LNCAP (cell line): ENCODE data around the gene PCNX3.

ENCODE experiments used
- CTCF ChIP-seq: fragments of 450-650 bp; IDR thresholded peaks from 2 replicates; pipeline ENCODE4 v1.5.1; 2017; ENCODE audit warnings: mild to moderate bottlenecking

PCNX3 gene

GRCh38 chr11:65577756-65578109 lies 37.8 kb upstream of the PCNX3 start:
- no peak for TF ChIP-seq CTCF

- TF ChIP-seq CTCF = no peak
Measured at GRCh38 chr11:65578134-65578533, 37.4 kb upstream of the PCNX3 start.

- no peak for TF ChIP-seq CTCF
Measured at GRCh38 chr11:65578667-65579066, 36.9 kb upstream of the PCNX3 start.

- TF ChIP-seq CTCF = no peak
Measured at GRCh38 chr11:65579291-65579690, 36.3 kb upstream of the PCNX3 start.

- no peak for TF ChIP-seq CTCF
Measured at GRCh38 chr11:65580031-65580692, 35.4 kb upstream of the PCNX3 start.

- no peak for TF ChIP-seq CTCF
Measured at GRCh38 chr11:65580756-65581155, 34.8 kb upstream of the PCNX3 start.

GRCh38 chr11:65581928-65582327 lies 33.6 kb upstream of the PCNX3 start:
- TF ChIP-seq CTCF = no peak

- no peak for TF ChIP-seq CTCF
Measured at GRCh38 chr11:65583589-65583988, 32.0 kb upstream of the PCNX3 start.
